Epithelial cell of esophagus (primary cell): ENCODE data around the gene LPCAT4.
A peak's percentile ranks its signal among the peaks of the same experiment; 100 is the strongest.
"Not testable (repeated sequence)": the region's sequence is repeated elsewhere in the genome, so short reads cannot be mapped to it uniquely, and the experiment has no call there.

ENCODE experiments used
- DNase-seq: peaks from one replicate; pipeline ENCODE4 v3.0.0; 2010; ENCODE audit warnings: low read depth
- H3K4me3 ChIP-seq: 2 replicates; pipeline ENCODE4 v1.5.1; 2011; ENCODE audit warnings: mild to moderate bottlenecking, low read length, control low read depth
- CTCF ChIP-seq: IDR thresholded peaks from 2 replicates; pipeline ENCODE4 v1.5.1; 2011; ENCODE audit warnings: low read depth, mild to moderate bottlenecking, low read length, control low read depth, inconsistent platforms; ENCODE audit not compliant: insufficient read depth; ENCODE audit errors: missing control alignments

Gene LPCAT4

GRCh38 chr15:34348735-34349300, 18.2 kb downstream of the LPCAT4 start:
- TF ChIP-seq CTCF, result no peak

GRCh38 chr15:34347951-34348638, 18.9 kb downstream of the LPCAT4 start:
- no peak overlapping the region for H3K4me3 ChIP-seq
- no peak for TF ChIP-seq CTCF
- no peak for DNase-seq

More at GRCh38 chr15:34348735-34349300, 18.2 kb downstream of the LPCAT4 start:
- H3K4me3 ChIP-seq, result no peak overlapping the region
- DNase-seq, result no peak

GRCh38 chr15:34342737-34343575, 24.0 kb downstream of the LPCAT4 start, which contains the start of the genes NOP10 and NUTM1:
TSS of gene NOP10 (minus strand) at chr15:34343136. CDS start at chr15:34343073, 63 bp downstream.
TSS of gene NUTM1 (plus strand) at chr15:34343315. CDS start at chr15:34343697, 382 bp downstream.
- peak; percentile 98 for TF ChIP-seq CTCF
- H3K4me3 ChIP-seq, result peak within 1 kb of the TSS; percentile 94
- DNase-seq, result peak; percentile 94

GRCh38 chr15:34342213-34342736, 24.7 kb downstream of the LPCAT4 start:
- H3K4me3 ChIP-seq, result peak overlapping the region; percentile 94
- not testable (repeated sequence) for DNase-seq

- H3K4me3 ChIP-seq, result peak overlapping the region; percentile 94
- peak; percentile 7 for DNase-seq
- no peak for TF ChIP-seq CTCF
Observed at GRCh38 chr15:34341381-34342212, 25.4 kb downstream of the LPCAT4 start.

GRCh38 chr15:34339946-34340345, 27.1 kb downstream of the LPCAT4 start:
- no peak overlapping the region for H3K4me3 ChIP-seq
- no peak for TF ChIP-seq CTCF
- no peak for DNase-seq
